Liver (tissue), 9 donors: Measurements from ENCODE around the gene GPR152. TPM values are rescaled to one million over a fixed set of nuclear protein-coding genes. Genes with fewer than 3 reads are reported as not detected.

Experiments used
- DNase-seq: peaks from one replicate; pipeline ENCODE4 v3.0.0-alpha.2; 2017; ENCODE audit warnings: low spot score
- H3K27ac ChIP-seq, 2 donors: one replicate each; pipeline ENCODE4 v1.7.0; 2013; ENCODE audit warnings: inconsistent platforms in 2 of 2, low read length in 2 of 2, control low read depth in 1 of 2, low read depth in 1 of 2, mild to moderate bottlenecking in 1 of 2
- H3K27me3 ChIP-seq, 4 donors: one replicate each; pipeline versions ENCODE4 v1.6.1 to v1.7.0; 2013; ENCODE audit warnings: low read length in 3 of 4, inconsistent platforms in 1 of 4, mild to moderate bottlenecking in 1 of 4, moderate library complexity in 1 of 4; ENCODE audit not compliant: control insufficient read depth in 4 of 4, insufficient read depth in 4 of 4
- H3K36me3 ChIP-seq, 4 donors: one replicate each; pipeline versions ENCODE4 v1.6.1 to v1.7.0; 2013; ENCODE audit warnings: low read length in 3 of 4, mild to moderate bottlenecking in 3 of 4, low read depth in 1 of 4, moderate library complexity in 1 of 4; ENCODE audit not compliant: control insufficient read depth in 4 of 4, insufficient read depth in 3 of 4
- H3K4me1 ChIP-seq, 4 donors: one replicate each; pipeline versions ENCODE4 v1.6.1 to v1.7.0; 2013; ENCODE audit warnings: low read length in 3 of 4, mild to moderate bottlenecking in 3 of 4, moderate library complexity in 1 of 4; ENCODE audit not compliant: control insufficient read depth in 4 of 4, insufficient read depth in 4 of 4
- H3K4me3 ChIP-seq, 3 donors: one replicate each; pipeline versions ENCODE4 v1.6.1 to v1.7.0; 2013; ENCODE audit warnings: low read length in 3 of 3, control low read depth in 1 of 3, low read depth in 1 of 3, mild to moderate bottlenecking in 1 of 3
- H3K9ac ChIP-seq, 2 donors: one replicate each; pipeline ENCODE4 v1.7.0; 2013; ENCODE audit warnings: low read length in 2 of 2, mild to moderate bottlenecking in 2 of 2, moderate library complexity in 2 of 2, control low read depth in 1 of 2, low read depth in 1 of 2
- H3K9me3 ChIP-seq, 4 donors: one replicate each; pipeline versions ENCODE4 v1.6.1 to v1.7.0; 2013; ENCODE audit warnings: low read length in 3 of 4; ENCODE audit not compliant: control insufficient read depth in 4 of 4
- ATF3 ChIP-seq: IDR thresholded peaks from 2 replicates; pipeline ENCODE4 v1.6.1; 2016; ENCODE audit warnings: antibody characterized with exemption
- CTCF ChIP-seq: fragments of 150-350 bp; IDR thresholded peaks from 2 replicates; pipeline ENCODE4 v1.5.1; 2017; ENCODE audit warnings: improper control_type of control experiment, low read depth, low read length; ENCODE audit not compliant: missing input control
- EGR1 ChIP-seq, 2 donors: IDR thresholded peaks; 2 replicates each; pipeline ENCODE4 v1.6.1; 2016 to 2018; ENCODE audit warnings: antibody characterized with exemption in 2 of 2, low read depth in 2 of 2
- FOXA1 ChIP-seq: IDR thresholded peaks from 2 replicates; pipeline ENCODE4 v1.6.1; 2016; ENCODE audit warnings: antibody characterized with exemption
- FOXA2 ChIP-seq: IDR thresholded peaks from 2 replicates; pipeline ENCODE4 v1.6.1; 2016; ENCODE audit warnings: antibody characterized with exemption
- GABPA ChIP-seq, 2 donors: IDR thresholded peaks in 1 of 2; conservative IDR thresholded peaks in 1 of 2; 2 replicates each; pipeline ENCODE4 v1.6.1; 2016; ENCODE audit warnings: antibody characterized with exemption in 2 of 2, mild to moderate bottlenecking in 1 of 2, moderate library complexity in 1 of 2
- HNF4A ChIP-seq, 2 donors: conservative IDR thresholded peaks; 2 replicates each; pipeline ENCODE4 v1.6.1; 2016; ENCODE audit warnings: antibody characterized with exemption in 2 of 2, mild to moderate bottlenecking in 2 of 2
- HNF4G ChIP-seq: IDR thresholded peaks from 2 replicates; pipeline ENCODE4 v1.6.1; 2016; ENCODE audit warnings: antibody characterized with exemption
- JUND ChIP-seq, 2 donors: IDR thresholded peaks; 2 replicates each; pipeline ENCODE4 v1.6.1; 2016; ENCODE audit warnings: antibody characterized with exemption in 2 of 2
- NR2F2 ChIP-seq: IDR thresholded peaks from 2 replicates; pipeline ENCODE4 v1.6.1; 2016; ENCODE audit warnings: antibody characterized with exemption
- RAD21 ChIP-seq, 2 donors: IDR thresholded peaks; 2 replicates each; pipeline ENCODE4 v1.6.1; 2016; ENCODE audit warnings: antibody characterized with exemption in 2 of 2, mild to moderate bottlenecking in 2 of 2
- RXRA ChIP-seq, 2 donors: IDR thresholded peaks; 2 replicates each; pipeline ENCODE4 v1.6.1; 2017 to 2018; ENCODE audit warnings: antibody characterized with exemption in 2 of 2, mild to moderate bottlenecking in 1 of 2
- SP1 ChIP-seq: IDR thresholded peaks from 2 replicates; pipeline ENCODE4 v1.6.1; 2018; ENCODE audit warnings: antibody characterized with exemption, mild to moderate bottlenecking
- TAF1 ChIP-seq: conservative IDR thresholded peaks from 2 replicates; pipeline ENCODE4 v1.6.1; 2016; ENCODE audit warnings: antibody characterized with exemption, mild to moderate bottlenecking
- YY1 ChIP-seq: IDR thresholded peaks from 2 replicates; pipeline ENCODE4 v1.6.1; 2016; ENCODE audit warnings: antibody characterized with exemption, mild to moderate bottlenecking
- WGBS: extraction: QIAGEN DNeasy Blood & Tissue Kit; methylation state at CpG from one replicate; pipeline ENCODE4 v1.1.7; 2013; 5-methylcytosine and 5-hydroxymethylcytosine counted together
- polyA plus RNA-seq, 2 donors: library from polyadenylated mRNA; stranded (reverse) in 1 of 2; unstranded in 1 of 2; fragments of 200-250 nt in 1 of 2; fragments of >200 nt in 1 of 2; fragmentation: Nextera tagmentation in 1 of 2; extraction: Ambion mirVana in 1 of 2; gene quantifications; one replicate each; pipeline versions ENCODE4 v1.2.1 to v1.2.3, GENCODE V29; 2013 to 2015
- total RNA-seq, 2 donors: library from RNA; depleted of rRNA; stranded (reverse); fragments of >200 nt; gene quantifications; one replicate each; pipeline ENCODE4 v1.2.3, GENCODE V29; 2014
- TF ChIP-seq, protein P1 (sequence below): IDR thresholded peaks from 2 replicates; pipeline ENCODE4 v1.6.1; 2016; ENCODE audit warnings: antibody characterized with exemption, mild to moderate bottlenecking
- TF ChIP-seq, protein P2 (sequence below): IDR thresholded peaks from 2 replicates; pipeline ENCODE4 v1.6.1; 2016; ENCODE audit warnings: antibody characterized with exemption
- donor health status: healthy.
- donor health status: healthy.
- donor health status: healthy.
- donor health status: healthy.
- donor health status: healthy.

GPR152 gene
- total and polyA plus RNA-seq, 4 donors = not detected

DNA sequence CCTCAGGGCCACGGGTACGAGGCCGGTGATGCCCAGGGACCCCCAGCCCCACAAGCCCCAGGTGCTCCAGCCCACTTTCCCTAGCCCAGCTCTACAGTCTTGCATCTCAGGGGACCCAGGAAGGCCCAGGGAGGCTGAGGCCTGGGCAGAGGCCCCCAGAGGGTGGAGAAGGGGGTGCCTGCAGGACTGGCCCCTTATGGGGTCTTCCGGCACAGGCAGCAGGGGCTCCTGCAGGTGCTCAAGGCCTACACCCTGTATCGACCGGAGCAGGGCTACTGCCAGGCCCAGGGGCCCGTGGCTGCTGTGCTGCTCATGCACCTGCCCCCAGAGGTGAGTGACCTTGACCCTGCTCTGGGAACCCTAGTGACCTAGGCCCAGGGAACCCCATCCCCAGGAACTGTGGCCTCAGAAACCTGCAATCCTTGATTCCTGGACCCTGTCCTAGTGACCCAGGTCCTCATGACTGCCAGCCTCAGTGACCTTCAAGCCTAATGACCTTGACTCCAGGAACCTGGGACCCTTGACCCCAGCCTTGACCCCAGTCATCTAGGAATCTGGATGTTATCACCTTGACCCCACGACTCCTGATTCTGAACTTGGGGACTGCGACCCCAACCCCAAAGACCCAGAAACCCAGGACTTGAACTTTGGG lies 46.7 kb downstream of the GPR152 start:
- Histone ChIP-seq H3K27me3 (no peaks in the 10 kb centered on the region), H3K9me3 (no peaks in the 10 kb centered on the region), H3K4me1 (peaks cover 4 to 14% (median 10%) of the 10 kb centered on the region in 4 donors), H3K9ac (no peak overlapping the region), H3K4me3 (no peak overlapping the region), H3K36me3 (no peaks in the 10 kb centered on the region), H3K27ac (no peak overlapping the region)
- TF ChIP-seq HNF4G (no peak), HNF4A (conservative IDR thresholded peaks at IDR 0.05) (peak in 1 of 2 donors; percentile 39), FOXA2 (no peak), RXRA (IDR thresholded peaks at IDR 0.05) (peak in 1 of 2 donors; percentile 30), RAD21 (IDR thresholded peaks at IDR 0.05) (no peak), SP1 (no peak), TAF1 (no peak), YY1 (no peak), GABPA (IDR thresholded peaks at IDR 0.05 in 1 of 2, conservative IDR thresholded peaks at IDR 0.05 in 1 of 2) (no peak), NR2F2 (peak; percentile 76), CTCF (no peak), FOXA1 (no peak), JUND (IDR thresholded peaks at IDR 0.05) (no peak), ATF3 (no peak)
- TF ChIP-seq, protein P1, sequence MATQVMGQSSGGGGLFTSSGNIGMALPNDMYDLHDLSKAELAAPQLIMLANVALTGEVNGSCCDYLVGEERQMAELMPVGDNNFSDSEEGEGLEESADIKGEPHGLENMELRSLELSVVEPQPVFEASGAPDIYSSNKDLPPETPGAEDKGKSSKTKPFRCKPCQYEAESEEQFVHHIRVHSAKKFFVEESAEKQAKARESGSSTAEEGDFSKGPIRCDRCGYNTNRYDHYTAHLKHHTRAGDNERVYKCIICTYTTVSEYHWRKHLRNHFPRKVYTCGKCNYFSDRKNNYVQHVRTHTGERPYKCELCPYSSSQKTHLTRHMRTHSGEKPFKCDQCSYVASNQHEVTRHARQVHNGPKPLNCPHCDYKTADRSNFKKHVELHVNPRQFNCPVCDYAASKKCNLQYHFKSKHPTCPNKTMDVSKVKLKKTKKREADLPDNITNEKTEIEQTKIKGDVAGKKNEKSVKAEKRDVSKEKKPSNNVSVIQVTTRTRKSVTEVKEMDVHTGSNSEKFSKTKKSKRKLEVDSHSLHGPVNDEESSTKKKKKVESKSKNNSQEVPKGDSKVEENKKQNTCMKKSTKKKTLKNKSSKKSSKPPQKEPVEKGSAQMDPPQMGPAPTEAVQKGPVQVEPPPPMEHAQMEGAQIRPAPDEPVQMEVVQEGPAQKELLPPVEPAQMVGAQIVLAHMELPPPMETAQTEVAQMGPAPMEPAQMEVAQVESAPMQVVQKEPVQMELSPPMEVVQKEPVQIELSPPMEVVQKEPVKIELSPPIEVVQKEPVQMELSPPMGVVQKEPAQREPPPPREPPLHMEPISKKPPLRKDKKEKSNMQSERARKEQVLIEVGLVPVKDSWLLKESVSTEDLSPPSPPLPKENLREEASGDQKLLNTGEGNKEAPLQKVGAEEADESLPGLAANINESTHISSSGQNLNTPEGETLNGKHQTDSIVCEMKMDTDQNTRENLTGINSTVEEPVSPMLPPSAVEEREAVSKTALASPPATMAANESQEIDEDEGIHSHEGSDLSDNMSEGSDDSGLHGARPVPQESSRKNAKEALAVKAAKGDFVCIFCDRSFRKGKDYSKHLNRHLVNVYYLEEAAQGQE = no peak
- TF ChIP-seq, protein P2, sequence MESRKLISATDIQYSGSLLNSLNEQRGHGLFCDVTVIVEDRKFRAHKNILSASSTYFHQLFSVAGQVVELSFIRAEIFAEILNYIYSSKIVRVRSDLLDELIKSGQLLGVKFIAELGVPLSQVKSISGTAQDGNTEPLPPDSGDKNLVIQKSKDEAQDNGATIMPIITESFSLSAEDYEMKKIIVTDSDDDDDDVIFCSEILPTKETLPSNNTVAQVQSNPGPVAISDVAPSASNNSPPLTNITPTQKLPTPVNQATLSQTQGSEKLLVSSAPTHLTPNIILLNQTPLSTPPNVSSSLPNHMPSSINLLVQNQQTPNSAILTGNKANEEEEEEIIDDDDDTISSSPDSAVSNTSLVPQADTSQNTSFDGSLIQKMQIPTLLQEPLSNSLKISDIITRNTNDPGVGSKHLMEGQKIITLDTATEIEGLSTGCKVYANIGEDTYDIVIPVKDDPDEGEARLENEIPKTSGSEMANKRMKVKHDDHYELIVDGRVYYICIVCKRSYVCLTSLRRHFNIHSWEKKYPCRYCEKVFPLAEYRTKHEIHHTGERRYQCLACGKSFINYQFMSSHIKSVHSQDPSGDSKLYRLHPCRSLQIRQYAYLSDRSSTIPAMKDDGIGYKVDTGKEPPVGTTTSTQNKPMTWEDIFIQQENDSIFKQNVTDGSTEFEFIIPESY = no peak
- 87% methylated on average over 9 of the region's 9 CpGs for WGBS
- no peak for DNase-seq

- Histone ChIP-seq H3K36me3 (no peaks in the 10 kb centered on the region), H3K27me3 (no peaks in the 10 kb centered on the region), H3K9ac (no peak overlapping the region), H3K27ac (peak overlapping the region; percentile 20 to 59), H3K4me3 (no peak overlapping the region), H3K9me3 (no peaks in the 10 kb centered on the region), H3K4me1 (peaks cover 9 to 20% (median 15%) of the 10 kb centered on the region in 4 donors)
- DNase-seq = no peak
- TF ChIP-seq ATF3 = no peak
- TF ChIP-seq CTCF = no peak
- TF ChIP-seq NR2F2 = no peak
- TF ChIP-seq, protein P1 = no peak
- no peak for TF ChIP-seq EGR1 (IDR thresholded peaks at IDR 0.05; ENCODE audit: low read depth in 2 of 2)
- 88% methylated on average over 6 of the region's 6 CpGs for WGBS
Observed at GRCh38 chr11:67405196-67405567, 47.3 kb downstream of the GPR152 start.
